Measurements from ENCODE around the gene NID2. TPM values are rescaled to one million over a fixed set of nuclear protein-coding genes. Genes with fewer than 3 reads are reported as not detected.

NID2 gene
- total RNA-seq, 1 experiment from 2014 or later, result 6.6 TPM

GRCh38 chr14:52052288-52052943, 16.4 kb downstream of the NID2 start:
- no peak overlapping the region for H2BK5ac ChIP-seq (ENCODE audit: insufficient read length, low read length)
- DNase-seq, result no peak
- no peak overlapping the region for H2AFZ ChIP-seq (ENCODE audit: low read length)
- H2BK20ac ChIP-seq (ENCODE audit: low read depth, low read length, poor library complexity, severe bottlenecking), result no peak overlapping the region
- H3T11ph ChIP-seq (ENCODE audit: low read length), result no peak overlapping the region
- Mint-ChIP-seq H3K27me3 (ENCODE audit: low read depth) (peaks cover 2% of the 10 kb centered on the region; the same call in 1 of the 2 replicates), H3K36me3 (ENCODE audit: insufficient read depth in 1 of 3, low read depth in 3 of 3) (no peaks in the 10 kb centered on the region), H3K4me3 (no peak overlapping the region), H3K4me1 (peaks cover 13 to 16% of the 10 kb centered on the region in 2 experiments), H3K9me3 (no peaks in the 10 kb centered on the region), H3K27ac (no peak overlapping the region)
- no peak overlapping the region for H3K4me2 ChIP-seq (ENCODE audit: insufficient read depth, insufficient read length, low read length)
- no peak overlapping the region for H2BK120ac ChIP-seq (ENCODE audit: low read depth, low read length, poor library complexity, severe bottlenecking)
- H3K4ac ChIP-seq (ENCODE audit: low read depth, low read length), result no peak overlapping the region
- no peak overlapping the region for H2AK5ac ChIP-seq (ENCODE audit: insufficient read length, low read length)
- no peak overlapping the region for H3K27ac ChIP-seq (ENCODE audit: insufficient read length, low read depth, low read length)
- H4K8ac ChIP-seq (replicated peaks; ENCODE audit: insufficient read length, low read depth, low read length), result no peak overlapping the region
- no peak overlapping the region for H2BK15ac ChIP-seq (ENCODE audit: low read depth, low read length)
- H4K5ac ChIP-seq (ENCODE audit: insufficient read length, low read depth, low read length), result no peak overlapping the region
- H3K14ac ChIP-seq (ENCODE audit: insufficient read depth, low read length), result no peak overlapping the region
- H3K79me2 ChIP-seq (ENCODE audit: insufficient read depth, low read length), result no peaks in the 10 kb centered on the region
- no peak overlapping the region for H3K23ac ChIP-seq (ENCODE audit: insufficient read length, low read depth, low read length)
- TF ChIP-seq CTCF (conservative IDR thresholded peaks at IDR 0.05), result no peak
- no peak overlapping the region for H2BK12ac ChIP-seq (ENCODE audit: insufficient read length, low read depth, low read length)
- H3K79me1 ChIP-seq (ENCODE audit: insufficient read depth, low read depth, low read length, poor library complexity, severe bottlenecking), result no peaks in the 10 kb centered on the region
- H3K23me2 ChIP-seq (ENCODE audit: insufficient read length, low read depth, low read length, poor library complexity, severe bottlenecking), result no peaks in the 10 kb centered on the region
- H4K20me1 ChIP-seq (ENCODE audit: control insufficient read depth, insufficient read depth, insufficient read length), result no peaks in the 10 kb centered on the region
- WGBS (ENCODE audit: extremely low coverage, insufficient read length, low lambda C conversion rate), result no CpG with 5 or more reads among the region's 7 CpGs
- H3K56ac ChIP-seq (ENCODE audit: insufficient read length, low read depth, low read length), result no peak overlapping the region
- no peaks in the 10 kb centered on the region for H3K9me3 ChIP-seq (ENCODE audit: control insufficient read depth, low read depth, low read length)
- no peak overlapping the region for H4K91ac ChIP-seq (ENCODE audit: insufficient read length, low read depth, low read length)
- H3K9ac ChIP-seq (ENCODE audit: extremely low read depth, insufficient read length, low read length), result no peak overlapping the region
- H3K18ac ChIP-seq (ENCODE audit: insufficient read length, low read depth, low read length), result no peak overlapping the region
- H3K4me1 ChIP-seq (ENCODE audit: insufficient read depth, low read length), result 0 out of 2 replicates have a peak, but pooled peaks cover 3% of the 10 kb centered on the region
- H3K27me3 ChIP-seq (ENCODE audit: insufficient read depth, low read length), result no peaks in the 10 kb centered on the region

All from H9 (cell line).